Endothelial cell of umbilical vein (primary cell): ENCODE results near the gene ABCA10.

Source experiments
- CTCF ChIP-seq, 2 donors: IDR thresholded peaks; 1 replicate in 1 of 2; 2 replicates in 1 of 2; pipeline ENCODE4 v1.5.1; 2011; ENCODE audit warnings: low read length in 2 of 2, mild to moderate bottlenecking in 2 of 2, moderate library complexity in 2 of 2, control low read depth in 1 of 2, inconsistent platforms in 1 of 2, low read depth in 1 of 2; ENCODE audit not compliant: insufficient read depth in 1 of 2; ENCODE audit errors: extremely low read depth in 1 of 2
- EZH2 ChIP-seq: IDR thresholded peaks from 2 replicates; pipeline ENCODE4 v1.6.1; 2012; ENCODE audit warnings: borderline replicate concordance, low read depth, mild to moderate bottlenecking, moderate library complexity, low read length, inconsistent platforms; ENCODE audit not compliant: severe bottlenecking
- FOS ChIP-seq: IDR thresholded peaks from 2 replicates; pipeline ENCODE4 v1.6.1; 2011; ENCODE audit warnings: mild to moderate bottlenecking, low read length, moderate library complexity, borderline replicate concordance; ENCODE audit not compliant: insufficient read depth
- GATA2 ChIP-seq: IDR thresholded peaks from 2 replicates; pipeline ENCODE4 v1.7.0; 2011; ENCODE audit warnings: low read depth, mild to moderate bottlenecking, moderate library complexity, mixed read lengths, low read length; ENCODE audit not compliant: insufficient read length, insufficient read depth
- JUN ChIP-seq: IDR thresholded peaks from 2 replicates; pipeline ENCODE4 v1.6.1; 2011; ENCODE audit warnings: borderline replicate concordance, low read depth; ENCODE audit not compliant: insufficient read length, insufficient read depth
- MYC ChIP-seq: IDR thresholded peaks from one replicate; pipeline ENCODE4 v1.6.1; 2011; ENCODE audit warnings: mild to moderate bottlenecking, low read depth, low read length
- POLR2A ChIP-seq: IDR thresholded peaks from 2 replicates; pipeline ENCODE4 v1.6.1; 2012; ENCODE audit warnings: low read depth, mild to moderate bottlenecking, control low read depth, low read length
- POLR2AphosphoS5 ChIP-seq: IDR thresholded peaks from 2 replicates; pipeline ENCODE4 v1.6.1; 2012; ENCODE audit warnings: low read depth, mild to moderate bottlenecking, control low read depth, low read length, moderate library complexity; ENCODE audit not compliant: insufficient read depth
- TF ChIP-seq, protein P1 (sequence below): IDR thresholded peaks from 2 replicates; pipeline ENCODE4 v1.6.1; 2011; ENCODE audit not compliant: insufficient read depth, insufficient read length

DNA sequence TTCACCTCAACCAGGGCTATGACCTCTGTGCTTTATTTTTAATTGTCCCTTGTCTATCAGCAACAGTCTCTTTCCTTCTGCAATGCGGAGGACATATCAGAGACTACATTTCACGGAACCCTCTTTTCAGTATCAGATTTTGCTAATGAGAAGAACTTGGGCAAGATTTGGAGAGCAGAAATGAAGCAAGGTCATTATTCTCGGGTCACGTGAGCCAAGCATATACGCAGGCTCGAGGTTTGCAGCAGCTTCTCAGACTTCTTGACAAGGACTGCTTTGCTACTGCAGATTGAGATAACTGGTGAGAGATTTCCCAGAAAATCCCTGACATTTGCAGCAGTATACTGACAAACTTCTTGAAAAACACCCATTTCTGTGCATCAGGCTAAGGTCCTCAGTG, 30.4 kb downstream of the ABCA10 start:
- TF ChIP-seq CTCF (IDR thresholded peaks at IDR 0.05; ENCODE audit: extremely low read depth in 1 of 2, insufficient read depth in 1 of 2, low read depth in 1 of 2, low read length in 2 of 2) (no peak), EZH2 (no peak), POLR2AphosphoS5 (no peak), POLR2A (no peak), JUN (no peak), MYC (no peak), GATA2 (no peak), FOS (no peak)
- TF ChIP-seq, protein P1, sequence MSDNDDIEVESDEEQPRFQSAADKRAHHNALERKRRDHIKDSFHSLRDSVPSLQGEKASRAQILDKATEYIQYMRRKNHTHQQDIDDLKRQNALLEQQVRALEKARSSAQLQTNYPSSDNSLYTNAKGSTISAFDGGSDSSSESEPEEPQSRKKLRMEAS: no peak
